SU-DHL-6 (cell line): ENCODE results near the gene VAPA.

Source experiments
- CTCF ChIP-seq: fragments of 200-600 bp; sonication (generic); IDR thresholded peaks from one replicate; pipeline ENCODE4 v1.5.1; 2017; ENCODE audit warnings: antibody characterized with exemption, mild to moderate bottlenecking, low read length, moderate library complexity; ENCODE audit not compliant: insufficient read depth, poor library complexity, severe bottlenecking
- EZH2phosphoT487 ChIP-seq: fragments of 200-600 bp; sonication (generic), shearing (Covaris generic); conservative IDR thresholded peaks from 2 replicates; pipeline ENCODE4 v1.6.1; 2018; ENCODE audit warnings: mild to moderate bottlenecking, antibody characterized with exemption, low read length, moderate library complexity, mixed read lengths

- TF ChIP-seq CTCF (no peak), EZH2phosphoT487 (no peak)
Measured at GRCh38 chr18:9982711-9983110, 68.9 kb downstream of the VAPA start.
